Suprapubic skin (tissue), 4 donors: ENCODE measurements around the gene GPATCH4.

ENCODE experiments used
- CTCF ChIP-seq, 2 donors: fragments of 200-600 bp in 1 of 2; fragments of 450-650 bp in 1 of 2; sonication (generic) in 1 of 2; IDR thresholded peaks; one replicate each; pipeline ENCODE4 v1.5.1; 2016 to 2019; ENCODE audit warnings: antibody characterized with exemption in 2 of 2, mild to moderate bottlenecking in 1 of 2, moderate library complexity in 1 of 2
- EP300 ChIP-seq: sonication (generic); formaldehyde crosslinking; IDR thresholded peaks from one replicate; pipeline ENCODE4 v1.6.1; 2017; ENCODE audit warnings: antibody characterized with exemption
- POLR2A ChIP-seq, 2 donors: fragments of 450-650 bp; IDR thresholded peaks; one replicate each; pipeline ENCODE4 v1.6.1; 2017; ENCODE audit warnings: antibody characterized with exemption in 2 of 2, mild to moderate bottlenecking in 2 of 2, moderate library complexity in 2 of 2
- POLR2AphosphoS5 ChIP-seq, 3 donors: sonication (generic); formaldehyde crosslinking; IDR thresholded peaks; one replicate each; pipeline ENCODE4 v1.6.1; 2017; ENCODE audit warnings: antibody characterized with exemption in 3 of 3

- TF ChIP-seq CTCF (IDR thresholded peaks at IDR 0.05) (no peak), POLR2A (IDR thresholded peaks at IDR 0.05) (no peak), POLR2AphosphoS5 (IDR thresholded peaks at IDR 0.05) (no peak), EP300 (no peak)
These were observed 41.9 kb upstream of the GPATCH4 start for GRCh38 chr1:156643049-156643777.
